Measurements from ENCODE around the gene GPC1.
A peak's percentile ranks its signal among the peaks of the same experiment; 100 is the strongest.

GPC1 gene

DNA sequence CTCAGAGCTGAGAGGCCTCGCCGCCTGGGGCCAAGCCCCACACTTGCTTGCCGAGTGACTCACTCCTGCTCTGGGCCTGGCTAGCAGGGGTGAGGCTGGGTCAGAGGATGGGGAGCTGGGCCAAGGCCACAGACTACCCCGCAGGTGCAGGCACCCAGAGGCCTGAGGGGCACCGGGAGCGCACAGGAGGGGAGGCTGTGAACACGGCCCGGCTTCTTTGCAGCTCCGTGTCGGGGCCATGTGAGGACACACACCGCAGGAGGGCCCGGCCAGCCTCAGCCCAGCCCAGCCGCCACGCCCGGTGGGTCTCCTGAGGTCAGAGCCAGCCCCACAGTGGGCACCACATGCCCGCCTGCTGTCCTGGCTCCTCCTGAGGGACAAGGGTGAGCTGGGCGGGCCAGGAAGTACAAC, 8.4 kb downstream of the GPC1 start:
- Mint-ChIP-seq H3K9me3 (no peaks in the 10 kb centered on the region), H3K27me3 (ENCODE audit: low read depth) (no peaks in the 10 kb centered on the region), H3K4me1 (ENCODE audit: low read depth) (no peaks in the 10 kb centered on the region), H3K27ac (no peak overlapping the region), H3K36me3 (ENCODE audit: low read depth) (no peaks in the 10 kb centered on the region), H3K4me3 (no peak overlapping the region)
- no peak for DNase-seq (ENCODE audit: low spot score)

DNA sequence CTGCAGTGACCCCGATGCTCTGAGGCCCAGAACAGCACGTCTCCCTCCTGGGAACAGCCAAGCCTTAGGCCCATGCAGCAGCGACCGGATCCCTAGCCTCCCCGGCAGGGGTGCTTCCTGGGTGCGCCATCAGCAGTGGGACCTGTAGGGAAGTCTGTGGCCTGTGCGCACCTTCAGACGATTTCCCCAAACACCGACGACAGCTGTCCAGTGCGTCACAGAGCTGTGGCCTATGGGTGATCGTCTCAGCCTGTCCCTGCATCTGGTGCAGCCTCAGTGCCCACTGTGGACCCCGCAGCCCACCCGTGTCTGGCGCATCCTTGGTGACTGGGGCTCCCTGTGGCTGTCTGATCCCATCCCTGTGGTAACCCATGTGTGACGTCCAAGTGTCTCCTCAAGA, 9.0 kb downstream of the GPC1 start:
- Mint-ChIP-seq H3K27me3 (ENCODE audit: low read depth) (no peaks in the 10 kb centered on the region), H3K4me1 (ENCODE audit: low read depth) (no peaks in the 10 kb centered on the region), H3K9me3 (no peaks in the 10 kb centered on the region), H3K36me3 (ENCODE audit: low read depth) (no peaks in the 10 kb centered on the region), H3K27ac (no peak overlapping the region), H3K4me3 (no peak overlapping the region)
- DNase-seq (ENCODE audit: low spot score): no peak

GRCh38 chr2:240445961-240446663, 10.6 kb downstream of the GPC1 start:
- Mint-ChIP-seq H3K4me1 (ENCODE audit: low read depth) (no peaks in the 10 kb centered on the region), H3K9me3 (no peaks in the 10 kb centered on the region), H3K36me3 (ENCODE audit: low read depth) (no peaks in the 10 kb centered on the region), H3K27ac (no peak overlapping the region), H3K4me3 (no peak overlapping the region), H3K27me3 (ENCODE audit: low read depth) (peaks cover 11% of the 10 kb centered on the region)
- DNase-seq (ENCODE audit: low spot score): no peak

- no peaks in the 10 kb centered on the region for H3K36me3 Mint-ChIP-seq (ENCODE audit: low read depth)
- no peak overlapping the region for H3K4me3 Mint-ChIP-seq
- DNase-seq (ENCODE audit: low spot score): no peak
- H3K4me1 Mint-ChIP-seq (ENCODE audit: low read depth): no peaks in the 10 kb centered on the region
- no peaks in the 10 kb centered on the region for H3K9me3 Mint-ChIP-seq
- peaks cover 15% of the 10 kb centered on the region for H3K27me3 Mint-ChIP-seq (ENCODE audit: low read depth)
- no peak overlapping the region for H3K27ac Mint-ChIP-seq
These were observed 11.3 kb downstream of the GPC1 start for GRCh38 chr2:240446664-240447175.

DNA sequence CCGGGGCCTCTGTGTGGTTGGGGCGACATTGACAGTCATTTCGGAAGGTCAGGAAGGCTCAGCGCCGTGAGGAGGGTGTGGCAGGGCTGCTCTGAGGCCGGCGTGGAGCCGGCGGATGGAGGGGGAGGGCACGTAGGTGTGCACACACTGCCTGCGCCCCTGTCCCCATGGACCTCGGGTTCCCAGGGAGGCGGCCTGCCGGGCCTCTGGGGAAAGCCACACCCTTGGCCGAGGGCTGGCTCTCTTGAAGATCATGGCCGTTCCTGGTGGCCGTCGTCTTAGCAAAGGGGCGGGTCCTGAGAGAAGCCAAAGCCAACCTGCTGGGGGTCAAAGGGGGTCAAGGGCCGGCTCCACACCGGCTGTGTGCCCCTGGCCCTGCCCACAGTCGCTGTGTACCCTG, 11.9 kb downstream of the GPC1 start:
- Mint-ChIP-seq H3K36me3 (ENCODE audit: low read depth) (no peaks in the 10 kb centered on the region), H3K27ac (no peak overlapping the region), H3K27me3 (ENCODE audit: low read depth) (peaks cover 20% of the 10 kb centered on the region), H3K4me1 (ENCODE audit: low read depth) (no peaks in the 10 kb centered on the region), H3K4me3 (no peak overlapping the region), H3K9me3 (no peaks in the 10 kb centered on the region)
- DNase-seq (ENCODE audit: low spot score): no peak

GRCh38 chr2:240447934-240448333, 12.5 kb downstream of the GPC1 start:
- no peaks in the 10 kb centered on the region for H3K36me3 Mint-ChIP-seq (ENCODE audit: low read depth)
- H3K4me1 Mint-ChIP-seq (ENCODE audit: low read depth): no peaks in the 10 kb centered on the region
- H3K27me3 Mint-ChIP-seq (ENCODE audit: low read depth): peaks cover 20% of the 10 kb centered on the region
- DNase-seq (ENCODE audit: low spot score): no peak
- H3K27ac Mint-ChIP-seq: no peak overlapping the region
- no peak overlapping the region for H3K4me3 Mint-ChIP-seq
- H3K9me3 Mint-ChIP-seq: no peaks in the 10 kb centered on the region

- Mint-ChIP-seq H3K36me3 (ENCODE audit: low read depth) (no peaks in the 10 kb centered on the region), H3K27ac (no peak overlapping the region), H3K4me1 (ENCODE audit: low read depth) (no peaks in the 10 kb centered on the region), H3K9me3 (no peaks in the 10 kb centered on the region), H3K27me3 (ENCODE audit: low read depth) (peaks cover 20% of the 10 kb centered on the region), H3K4me3 (no peak overlapping the region)
- DNase-seq (ENCODE audit: low spot score): no peak
These were observed 13.2 kb downstream of the GPC1 start for GRCh38 chr2:240448387-240449274.

DNA sequence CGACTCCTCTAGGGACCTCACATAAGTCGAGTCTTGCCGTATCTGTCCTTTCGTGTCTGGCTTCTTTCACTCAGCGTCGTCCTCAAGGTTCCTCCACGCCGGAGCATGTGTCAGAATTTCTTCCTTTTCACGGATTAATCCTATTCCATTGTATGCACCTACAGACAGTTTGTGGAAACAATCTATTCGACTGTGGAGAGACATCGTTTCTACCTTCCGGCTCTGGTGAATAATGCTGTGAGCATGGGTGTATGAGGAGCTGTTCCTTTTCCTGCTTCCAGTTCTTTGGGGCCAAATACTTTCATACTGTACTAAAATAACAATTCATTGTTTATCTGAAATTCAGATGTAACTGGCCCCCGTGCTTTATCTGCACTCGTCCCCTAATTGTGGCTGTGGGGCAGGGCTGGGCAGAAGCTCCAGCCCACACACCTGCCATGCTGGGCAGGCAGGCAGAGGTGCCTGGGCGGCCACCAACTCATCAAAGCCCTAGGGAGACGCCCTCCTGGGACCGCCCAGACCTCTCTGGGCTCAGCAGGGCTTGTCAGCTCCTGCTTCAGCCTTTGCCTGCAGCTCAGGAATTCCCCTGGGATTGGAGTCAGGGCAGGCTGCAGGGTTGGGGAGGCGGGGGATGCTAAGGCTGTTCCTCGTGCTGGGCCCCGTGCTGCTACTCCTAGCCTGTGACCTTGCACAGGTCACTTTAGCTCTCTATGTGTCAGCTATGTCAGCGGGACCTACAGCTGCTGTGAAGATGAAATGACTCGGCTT, 14.5 kb downstream of the GPC1 start:
- H3K9me3 Mint-ChIP-seq: no peaks in the 10 kb centered on the region
- H3K27ac Mint-ChIP-seq: no peak overlapping the region
- H3K27me3 Mint-ChIP-seq (ENCODE audit: low read depth): peaks cover 31% of the 10 kb centered on the region
- no peak overlapping the region for H3K4me3 Mint-ChIP-seq
- DNase-seq (ENCODE audit: low spot score): no peak
- no peaks in the 10 kb centered on the region for H3K36me3 Mint-ChIP-seq (ENCODE audit: low read depth)
- H3K4me1 Mint-ChIP-seq (ENCODE audit: low read depth): no peaks in the 10 kb centered on the region

GRCh38 chr2:240450532-240451107, 15.2 kb downstream of the GPC1 start:
- Mint-ChIP-seq H3K27ac (no peak overlapping the region), H3K36me3 (ENCODE audit: low read depth) (no peaks in the 10 kb centered on the region), H3K4me3 (no peak overlapping the region), H3K27me3 (ENCODE audit: low read depth) (peaks cover 38% of the 10 kb centered on the region), H3K9me3 (no peaks in the 10 kb centered on the region), H3K4me1 (ENCODE audit: low read depth) (no peaks in the 10 kb centered on the region)
- DNase-seq (ENCODE audit: low spot score): no peak

- H3K4me3 Mint-ChIP-seq: no peak overlapping the region
- H3K9me3 Mint-ChIP-seq: no peaks in the 10 kb centered on the region
- no peaks in the 10 kb centered on the region for H3K4me1 Mint-ChIP-seq (ENCODE audit: low read depth)
- no peak overlapping the region for H3K27ac Mint-ChIP-seq
- DNase-seq (ENCODE audit: low spot score): no peak
- no peaks in the 10 kb centered on the region for H3K36me3 Mint-ChIP-seq (ENCODE audit: low read depth)
- H3K27me3 Mint-ChIP-seq (ENCODE audit: low read depth): peaks cover 38% of the 10 kb centered on the region
These were observed 15.7 kb downstream of the GPC1 start for GRCh38 chr2:240451108-240451611.

GRCh38 chr2:240451791-240452461, 16.5 kb downstream of the GPC1 start:
- no peak for DNase-seq (ENCODE audit: low spot score)
- H3K4me3 Mint-ChIP-seq: peak overlapping the region; percentile 19
- peaks cover 43% of the 10 kb centered on the region for H3K27me3 Mint-ChIP-seq (ENCODE audit: low read depth)
- H3K9me3 Mint-ChIP-seq: no peaks in the 10 kb centered on the region
- H3K4me1 Mint-ChIP-seq (ENCODE audit: low read depth): no peaks in the 10 kb centered on the region
- no peaks in the 10 kb centered on the region for H3K36me3 Mint-ChIP-seq (ENCODE audit: low read depth)
- no peak overlapping the region for H3K27ac Mint-ChIP-seq

- Mint-ChIP-seq H3K27ac (no peak overlapping the region), H3K27me3 (ENCODE audit: low read depth) (peaks cover 47% of the 10 kb centered on the region), H3K4me3 (no peak overlapping the region), H3K36me3 (ENCODE audit: low read depth) (no peaks in the 10 kb centered on the region), H3K9me3 (no peaks in the 10 kb centered on the region), H3K4me1 (ENCODE audit: low read depth) (no peaks in the 10 kb centered on the region)
- DNase-seq (ENCODE audit: low spot score): no peak
These were observed 17.2 kb downstream of the GPC1 start for GRCh38 chr2:240452462-240453256.

Data from T-helper 2 cell treated with Interferon-gamma antibody and Interleukin-4, amounts not matched to agents 5 μg/mL and 100 μg/mL, for 36 hours (primary cell).